AG04449 (cell line): Measurements from ENCODE around the gene RAMP2.
"Not testable (repeated sequence)": the region's sequence is repeated elsewhere in the genome, so short reads cannot be mapped to it uniquely, and the experiment has no call there.

Source experiments
- CTCF ChIA-PET: fragments of 350-600 bp; formaldehyde crosslinking; extraction: SDS; loops from one replicate; lab custom pipeline; 2021; ENCODE audit warnings: antibody characterized with exemption; lab: Yijun Ruan, JAX
- POLR2A ChIA-PET: fragments of 400-600, 350-600 bp; formaldehyde crosslinking; extraction: SDS; loops from one replicate; lab custom pipeline; 2020; ENCODE audit warnings: antibody characterized with exemption, inconsistent platforms; lab: Yijun Ruan, JAX
- DNase-seq: peaks from one replicate; pipeline ENCODE4 v3.0.0-alpha.2; 2010; ENCODE audit warnings: low read depth, low spot score
- H3K4me3 ChIP-seq: 2 replicates; pipeline ENCODE4 v1.5.1; 2011; ENCODE audit warnings: low read depth, mild to moderate bottlenecking, control low read depth, low read length
- TF ChIP-seq, protein P1 (sequence below): IDR thresholded peaks from one replicate; pipeline ENCODE4 v1.5.1; 2011; ENCODE audit warnings: mild to moderate bottlenecking, moderate library complexity, low read length, control low read depth, inconsistent platforms; ENCODE audit not compliant: insufficient read depth; ENCODE audit errors: missing control alignments

The RAMP2 gene, protein sequence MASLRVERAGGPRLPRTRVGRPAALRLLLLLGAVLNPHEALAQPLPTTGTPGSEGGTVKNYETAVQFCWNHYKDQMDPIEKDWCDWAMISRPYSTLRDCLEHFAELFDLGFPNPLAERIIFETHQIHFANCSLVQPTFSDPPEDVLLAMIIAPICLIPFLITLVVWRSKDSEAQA

DNA sequence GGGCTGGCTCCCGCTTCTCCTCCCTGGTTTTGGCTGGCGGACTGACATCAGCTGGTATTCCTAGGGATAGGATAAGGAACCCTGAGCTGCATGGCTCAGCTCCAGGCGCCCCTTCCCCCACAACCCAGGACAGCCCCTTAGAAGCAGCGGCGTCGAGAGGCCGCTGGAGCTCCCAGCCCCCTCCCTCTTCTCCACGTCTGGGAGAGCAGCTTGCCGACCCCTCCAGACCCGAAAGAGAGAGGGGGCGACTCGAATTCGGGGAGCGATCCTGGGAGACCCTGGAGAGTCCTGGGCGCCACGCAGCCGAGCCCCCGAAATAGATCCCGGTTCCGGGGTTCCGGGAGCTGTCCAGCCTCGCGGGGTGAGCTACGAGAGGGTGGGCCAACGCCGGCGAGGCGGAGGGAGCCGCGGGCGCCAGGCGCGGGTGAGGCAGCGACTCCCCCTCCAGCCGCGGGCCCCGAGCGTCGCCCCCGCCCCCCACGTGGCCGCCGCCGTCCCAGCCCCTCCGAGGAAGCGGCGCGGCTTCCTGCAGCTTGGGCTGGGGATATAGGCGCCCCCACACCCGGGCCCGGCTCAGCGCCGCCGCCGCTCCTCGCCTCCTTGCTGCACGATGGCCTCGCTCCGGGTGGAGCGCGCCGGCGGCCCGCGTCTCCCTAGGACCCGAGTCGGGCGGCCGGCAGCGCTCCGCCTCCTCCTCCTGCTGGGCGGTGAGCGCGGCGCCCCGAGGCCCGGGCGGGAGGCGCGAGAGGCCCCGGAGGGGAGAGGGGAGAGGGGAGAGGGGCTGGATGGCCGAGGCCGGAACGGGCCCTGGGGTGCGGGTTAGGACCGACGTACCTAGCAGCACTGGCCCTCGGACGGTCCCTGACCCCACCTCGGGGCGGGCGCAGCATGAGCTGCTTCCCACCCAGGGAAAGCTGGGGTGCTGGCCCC, at the start of gene RAMP2:
Gene RAMP2, plus strand, starts transcription at position 576 of the 930 bp plus-strand sequence. Its CDS starts 35 bp downstream, at position 611.
- POLR2A ChIA-PET: interaction anchor here (1.2 kb wide), 1 partner anchor 13 kb away, joined by 4 read pairs; the partner anchor contains the start of gene VPS25
- no peak for DNase-seq
- TF ChIP-seq, protein P1, sequence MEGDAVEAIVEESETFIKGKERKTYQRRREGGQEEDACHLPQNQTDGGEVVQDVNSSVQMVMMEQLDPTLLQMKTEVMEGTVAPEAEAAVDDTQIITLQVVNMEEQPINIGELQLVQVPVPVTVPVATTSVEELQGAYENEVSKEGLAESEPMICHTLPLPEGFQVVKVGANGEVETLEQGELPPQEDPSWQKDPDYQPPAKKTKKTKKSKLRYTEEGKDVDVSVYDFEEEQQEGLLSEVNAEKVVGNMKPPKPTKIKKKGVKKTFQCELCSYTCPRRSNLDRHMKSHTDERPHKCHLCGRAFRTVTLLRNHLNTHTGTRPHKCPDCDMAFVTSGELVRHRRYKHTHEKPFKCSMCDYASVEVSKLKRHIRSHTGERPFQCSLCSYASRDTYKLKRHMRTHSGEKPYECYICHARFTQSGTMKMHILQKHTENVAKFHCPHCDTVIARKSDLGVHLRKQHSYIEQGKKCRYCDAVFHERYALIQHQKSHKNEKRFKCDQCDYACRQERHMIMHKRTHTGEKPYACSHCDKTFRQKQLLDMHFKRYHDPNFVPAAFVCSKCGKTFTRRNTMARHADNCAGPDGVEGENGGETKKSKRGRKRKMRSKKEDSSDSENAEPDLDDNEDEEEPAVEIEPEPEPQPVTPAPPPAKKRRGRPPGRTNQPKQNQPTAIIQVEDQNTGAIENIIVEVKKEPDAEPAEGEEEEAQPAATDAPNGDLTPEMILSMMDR: no peak
- peak within 1 kb of the TSS; percentile 50 for H3K4me3 ChIP-seq
- CTCF ChIA-PET: interaction anchor here (1.0 to 7.1 kb wide), 12 partner anchors 11 to 183 kb away, joined by 3 to 94 read pairs (median 4); partner anchors contain the start of genes BECN1, PSMC3IP and VPS25

DNA sequence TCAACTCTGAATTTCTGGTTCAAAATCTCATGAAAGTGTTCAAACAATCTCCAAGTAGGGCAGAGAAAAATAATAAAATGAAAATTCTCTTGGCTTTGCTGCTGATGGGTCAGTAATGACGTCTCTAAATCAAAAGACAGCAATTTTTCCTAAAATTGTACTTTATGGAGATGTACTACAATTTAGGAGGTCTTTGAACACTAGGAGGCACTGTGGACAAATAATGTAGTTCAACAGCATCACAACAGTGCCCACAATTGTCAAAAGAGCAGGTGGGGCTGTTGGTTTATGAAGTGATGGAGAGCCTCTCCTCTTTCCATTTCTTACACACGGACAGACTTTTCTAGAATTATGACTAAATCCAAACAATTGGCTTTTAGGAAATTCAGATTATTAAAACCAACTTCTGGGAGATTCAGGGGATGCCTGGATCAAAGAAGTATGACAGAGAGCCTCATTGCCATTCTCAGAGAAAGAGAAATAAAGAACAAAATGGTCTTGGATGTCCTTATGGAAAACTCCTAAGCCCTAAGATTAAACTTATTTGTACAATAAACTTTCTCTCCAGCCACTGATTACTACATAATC, 39.9 kb upstream of the RAMP2 start:
- no peak for DNase-seq
- ChIA-PET POLR2A (interaction anchor here (0.7 kb wide), 1 partner anchor 8 kb away, joined by 4 read pairs; no protein-coding TSS in a partner anchor), CTCF (interaction anchor here (0.8 to 4.1 kb wide), 9 partner anchors 9 to 208 kb away, joined by 3 to 32 read pairs (median 6); partner anchors contain the start of genes BECN1 and RAMP2)
- no peak overlapping the region for H3K4me3 ChIP-seq
- TF ChIP-seq, protein P1: peak; percentile 57

DNA sequence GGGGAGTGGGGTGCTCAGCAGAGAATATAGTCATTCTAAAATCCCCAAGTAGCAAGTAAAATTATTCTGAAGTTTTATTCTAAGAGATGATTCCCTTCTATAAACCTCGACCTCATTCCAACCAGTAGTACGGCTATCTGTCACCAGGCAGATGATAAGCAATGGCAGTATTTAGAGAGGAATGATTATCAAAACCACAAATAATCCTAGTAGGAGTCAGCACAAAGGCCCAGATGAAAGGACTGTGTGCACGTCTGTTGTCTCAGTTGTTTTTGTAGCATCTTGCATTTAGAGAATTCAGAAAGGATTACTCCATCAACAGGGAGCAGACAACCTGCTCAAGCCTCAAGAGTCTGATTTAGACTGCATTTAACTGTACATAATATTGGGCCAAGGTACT, 37.4 kb upstream of the RAMP2 start:
- TF ChIP-seq, protein P1: no peak
- no peak for DNase-seq
- ChIA-PET CTCF (interaction anchor here (1.9 kb wide), 1 partner anchor 10 kb away, joined by 6 read pairs; no protein-coding TSS in a partner anchor), POLR2A (no interaction called here)
- H3K4me3 ChIP-seq: no peak overlapping the region

DNA sequence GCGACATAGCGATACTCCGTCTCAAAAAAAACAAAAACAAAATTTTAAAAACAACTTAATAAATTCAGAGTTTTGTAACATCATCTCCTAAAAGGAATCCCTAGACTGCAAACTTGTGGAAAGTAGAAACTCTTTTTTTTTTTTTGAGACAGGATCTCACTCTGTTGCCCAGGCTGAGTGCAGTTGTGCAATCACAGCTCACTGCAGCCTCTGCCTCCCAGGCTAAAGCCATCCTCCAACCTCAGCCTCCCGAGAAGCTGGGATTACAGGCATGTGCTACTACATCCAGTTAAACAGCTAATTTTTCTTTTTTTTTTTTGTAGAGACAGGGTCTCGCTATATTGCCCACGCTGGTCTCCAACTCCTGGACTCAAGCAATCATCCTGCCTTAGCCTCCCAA, 35.9 kb upstream of the RAMP2 start:
- no peak overlapping the region for H3K4me3 ChIP-seq
- ChIA-PET POLR2A (no interaction called here), CTCF (interaction anchor here (1.0 to 1.9 kb wide), 8 partner anchors 12 to 212 kb away, joined by 3 to 6 read pairs (median 3); partner anchors contain the start of gene BECN1)
- TF ChIP-seq, protein P1: no peak
- no peak for DNase-seq

DNA sequence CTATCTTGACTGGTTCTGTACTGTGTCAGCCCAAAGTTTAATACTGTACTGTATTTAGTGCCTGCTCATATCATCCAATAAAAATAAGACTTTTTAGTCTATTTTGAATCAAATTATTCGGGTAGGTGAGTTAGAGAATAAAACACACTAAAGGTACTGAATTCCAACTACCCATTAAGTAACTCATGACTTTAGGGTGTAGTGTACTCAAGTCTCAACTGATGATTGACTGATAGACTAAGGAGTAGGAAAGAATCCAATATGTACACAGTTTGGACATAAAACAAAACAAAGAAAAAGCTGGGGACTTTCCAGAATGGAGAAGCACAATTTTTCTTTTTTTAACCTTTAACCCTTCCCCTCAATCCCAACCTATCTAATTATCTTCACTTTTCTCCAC, 20.3 kb upstream of the RAMP2 start:
- ChIA-PET POLR2A (no interaction called here), CTCF (interaction anchor here (0.7 to 1.8 kb wide), 5 partner anchors 16 to 84 kb away, joined by 3 to 9 read pairs (median 3); partner anchors contain the start of gene BECN1)
- no peak for DNase-seq
- no peak overlapping the region for H3K4me3 ChIP-seq
- TF ChIP-seq, protein P1: no peak

DNA sequence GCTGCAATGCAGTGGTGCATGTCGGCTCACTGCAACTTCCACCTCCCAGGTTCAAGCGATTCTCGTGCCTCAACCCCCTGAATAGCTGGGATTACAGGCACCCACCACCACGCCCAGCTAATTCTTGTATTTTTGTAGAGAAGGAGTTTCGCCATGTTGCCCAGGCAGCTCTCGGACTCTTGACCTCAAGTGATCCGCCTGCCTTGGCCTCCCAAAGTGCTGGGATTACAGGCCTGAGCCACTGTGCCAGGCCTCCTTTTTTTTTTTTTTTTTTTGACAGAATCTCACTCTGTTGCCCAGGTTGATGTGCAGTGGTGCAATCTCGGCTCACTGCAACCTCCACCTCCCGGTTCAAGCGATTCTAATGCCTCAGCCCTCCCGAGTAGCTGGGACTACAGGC, 18.1 kb upstream of the RAMP2 start:
- POLR2A ChIA-PET, H3K4me3 ChIP-seq, DNase-seq: not testable (repeated sequence)
- CTCF ChIA-PET: interaction anchor here (0.7 to 1.7 kb wide), 4 partner anchors 18 to 164 kb away, joined by 3 to 6 read pairs (median 4); partner anchors contain the start of genes BECN1 and RAMP2
